GM18511 (cell line): ENCODE measurements around the gene ZC3H10.
"Not testable (repeated sequence)": the region's sequence is repeated elsewhere in the genome, so short reads cannot be mapped to it uniquely, and the experiment has no call there.

Source experiments
- ATAC-seq: cut with Tn5 transposase; IDR thresholded peaks from one replicate; pipeline ENCODE4 v1.9.1; 2021; ENCODE audit warnings: mild to moderate bottlenecking, moderate library complexity; ENCODE audit not compliant: unreplicated experiment

ZC3H10 gene

GRCh38 chr12:56152756-56153677 lies 35.0 kb downstream of the ZC3H10 start:
- ATAC-seq, result no peak

- no peak for ATAC-seq
Measured at GRCh38 chr12:56153678-56154065, 35.6 kb downstream of the ZC3H10 start.

- ATAC-seq, result no peak
Measured at GRCh38 chr12:56154246-56154771, 36.2 kb downstream of the ZC3H10 start.

- ATAC-seq, result no peak
Measured at GRCh38 chr12:56154818-56155217, 36.8 kb downstream of the ZC3H10 start.

GRCh38 chr12:56155256-56155845 lies 37.3 kb downstream of the ZC3H10 start:
- ATAC-seq, result no peak

- ATAC-seq, result not testable (repeated sequence)
Measured at GRCh38 chr12:56156464-56157200, 38.6 kb downstream of the ZC3H10 start.

- peak; percentile 43 for ATAC-seq
Measured at GRCh38 chr12:56157201-56158028, 39.3 kb downstream of the ZC3H10 start.

GRCh38 chr12:56158029-56158925 lies 40.2 kb downstream of the ZC3H10 start, which contains the start of gene MYL6:
Gene MYL6 (plus strand): TSS chr12:56158359. CDS start chr12:56158402, 43 bp downstream.
- peak; percentile 85 for ATAC-seq

- ATAC-seq, result no peak
Measured at GRCh38 chr12:56158926-56159461, 40.9 kb downstream of the ZC3H10 start.

GRCh38 chr12:56159482-56160192 lies 41.6 kb downstream of the ZC3H10 start:
- no peak for ATAC-seq

- no peak for ATAC-seq
Measured at GRCh38 chr12:56160193-56160763, 42.2 kb downstream of the ZC3H10 start.

- ATAC-seq, result no peak
Measured at GRCh38 chr12:56160894-56161689, 43.0 kb downstream of the ZC3H10 start.

GRCh38 chr12:56161690-56162351 lies 43.8 kb downstream of the ZC3H10 start:
- no peak for ATAC-seq

- ATAC-seq, result no peak
Measured at GRCh38 chr12:56162468-56163290, 44.6 kb downstream of the ZC3H10 start.

GRCh38 chr12:56163533-56164344 lies 45.7 kb downstream of the ZC3H10 start:
- ATAC-seq, result no peak
